Activated gamma-delta T cell treated with anti-CD3 and anti-CD28 coated beads, Interleukin-2, amount 50 U/mL, for 16 hours (primary cell): ENCODE measurements around the gene DDB1.

Experiments
- DNase-seq: peaks from one replicate; pipeline ENCODE4 v3.0.0-alpha.2; 2020; ENCODE audit warnings: low read depth

The DDB1 gene

GRCh38 chr11:61332797-61333549, at the start of gene DDB1, which contains the start of gene TKFC:
DDB1 (minus strand) TSS chr11:61333105; CDS start chr11:61332968, 137 bp downstream.
TKFC (plus strand) TSS chr11:61333228; CDS start chr11:61334729, 1,501 bp downstream.
- DNase-seq = peak; percentile 96

GRCh38 chr11:61380884-61381283, 48.0 kb upstream of the DDB1 start:
- DNase-seq = no peak

- DNase-seq = no peak
Observed at GRCh38 chr11:61378713-61379313, 45.9 kb upstream of the DDB1 start.

GRCh38 chr11:61377461-61378160, 44.7 kb upstream of the DDB1 start:
- no peak for DNase-seq

- no peak for DNase-seq
Observed at GRCh38 chr11:61375761-61376108, 42.8 kb upstream of the DDB1 start.

- DNase-seq = no peak
Observed at GRCh38 chr11:61372659-61373420, 39.9 kb upstream of the DDB1 start.

GRCh38 chr11:61370349-61371005, 37.6 kb upstream of the DDB1 start:
- DNase-seq = no peak

- DNase-seq = no peak
Observed at GRCh38 chr11:61369372-61370348, 36.8 kb upstream of the DDB1 start.

- DNase-seq = no peak
Observed at GRCh38 chr11:61368646-61369045, 35.7 kb upstream of the DDB1 start.

- DNase-seq = no peak
Observed at GRCh38 chr11:61367406-61367805, 34.5 kb upstream of the DDB1 start.

- no peak for DNase-seq
Observed at GRCh38 chr11:61364012-61364675, 31.2 kb upstream of the DDB1 start.

- no peak for DNase-seq
Observed at GRCh38 chr11:61362542-61362875, 29.6 kb upstream of the DDB1 start.

GRCh38 chr11:61361741-61362541, 29.0 kb upstream of the DDB1 start, which contains the start of the genes CYB561A3 and TMEM138:
CYB561A3 (minus strand) TSS chr11:61361882; CDS start chr11:61356713, 5,169 bp downstream.
TMEM138 (plus strand) TSS chr11:61362374; CDS start chr11:61364391, 2,017 bp downstream.
- DNase-seq = peak; percentile 82

GRCh38 chr11:61361237-61361740, 28.4 kb upstream of the DDB1 start:
- DNase-seq = no peak

GRCh38 chr11:61359516-61359915, 26.6 kb upstream of the DDB1 start:
- DNase-seq = no peak

GRCh38 chr11:61358566-61358965, 25.7 kb upstream of the DDB1 start:
- DNase-seq = no peak

GRCh38 chr11:61357894-61358239, 25.0 kb upstream of the DDB1 start:
- no peak for DNase-seq

GRCh38 chr11:61357233-61357893, 24.5 kb upstream of the DDB1 start:
- DNase-seq = no peak
